Stimulated activated CD8-positive, alpha-beta memory T cell treated with anti-CD3 and anti-CD28 coated beads, Interleukin-12 subunit alpha, Interleukin-12 subunit beta, amount 100 ng/mL, for 4 hours (primary cell): ENCODE results near the gene SIRT7.

Experiments
- DNase-seq: peaks from one replicate; pipeline ENCODE4 v3.0.0-alpha.2; 2020; ENCODE audit warnings: low read depth

SIRT7 gene

DNA sequence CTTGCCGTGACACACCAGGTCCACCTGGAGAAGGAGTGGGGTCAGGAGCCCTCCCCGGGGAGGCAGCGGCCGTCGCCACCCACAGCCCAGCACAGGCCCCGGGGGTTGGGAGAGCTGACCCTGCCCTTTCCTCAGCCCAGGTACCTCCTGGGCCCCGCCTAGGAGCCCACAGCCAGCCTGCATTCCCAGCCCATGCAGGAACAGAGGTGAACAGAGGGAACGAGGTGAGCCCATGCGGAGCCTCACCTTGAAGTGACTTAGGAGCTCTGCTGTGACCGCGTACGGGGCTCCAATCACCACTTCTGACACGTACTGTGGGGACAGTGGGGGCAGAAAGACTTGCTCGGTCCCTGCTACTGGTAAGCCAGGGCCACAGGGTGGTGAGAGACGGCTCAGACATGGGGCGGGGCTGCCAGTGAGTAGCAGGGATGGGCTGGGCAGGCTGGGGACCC lies 12.5 kb downstream of the SIRT7 start:
- no peak for DNase-seq

DNA sequence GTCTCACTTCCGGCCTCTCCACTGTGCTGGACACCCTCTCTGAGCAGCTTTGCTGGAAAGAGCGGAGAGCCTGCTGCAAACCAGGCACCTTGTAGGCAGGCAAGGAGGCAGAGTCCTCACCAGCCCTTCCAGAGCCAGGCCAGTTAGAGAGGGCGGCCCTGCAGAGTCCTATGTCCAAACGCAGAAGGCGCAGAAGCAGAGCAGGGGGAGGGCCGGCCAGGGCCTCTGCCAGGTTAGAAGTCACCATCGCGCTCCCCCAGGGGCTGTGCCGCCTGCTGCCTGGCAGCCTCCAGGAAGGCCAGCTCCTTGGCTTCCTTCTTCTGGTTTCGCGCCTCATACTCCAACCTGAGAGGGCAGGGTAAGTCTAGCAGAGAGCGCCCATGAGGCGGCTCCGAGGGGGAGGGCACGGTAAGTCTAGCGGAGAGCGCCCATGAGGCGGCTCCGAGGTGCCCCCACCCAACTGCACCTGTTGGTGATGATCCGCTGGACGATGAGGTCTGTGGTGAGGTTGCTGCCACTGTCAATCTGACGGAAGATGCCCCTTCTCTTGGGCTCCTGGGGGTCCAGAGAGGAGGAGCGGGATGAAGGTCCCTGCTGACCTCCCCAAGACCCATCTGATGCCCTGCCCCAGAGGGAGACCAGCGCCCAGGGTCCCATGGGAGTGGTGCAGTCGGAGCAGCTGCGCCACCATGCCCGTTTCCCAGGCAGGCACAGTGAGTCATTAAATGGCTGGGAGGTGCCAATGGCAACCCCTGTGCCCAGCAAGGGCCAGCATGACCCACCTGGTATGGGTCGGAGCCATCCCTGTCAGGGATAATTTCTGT lies 13.2 kb downstream of the SIRT7 start:
- no peak for DNase-seq

DNA sequence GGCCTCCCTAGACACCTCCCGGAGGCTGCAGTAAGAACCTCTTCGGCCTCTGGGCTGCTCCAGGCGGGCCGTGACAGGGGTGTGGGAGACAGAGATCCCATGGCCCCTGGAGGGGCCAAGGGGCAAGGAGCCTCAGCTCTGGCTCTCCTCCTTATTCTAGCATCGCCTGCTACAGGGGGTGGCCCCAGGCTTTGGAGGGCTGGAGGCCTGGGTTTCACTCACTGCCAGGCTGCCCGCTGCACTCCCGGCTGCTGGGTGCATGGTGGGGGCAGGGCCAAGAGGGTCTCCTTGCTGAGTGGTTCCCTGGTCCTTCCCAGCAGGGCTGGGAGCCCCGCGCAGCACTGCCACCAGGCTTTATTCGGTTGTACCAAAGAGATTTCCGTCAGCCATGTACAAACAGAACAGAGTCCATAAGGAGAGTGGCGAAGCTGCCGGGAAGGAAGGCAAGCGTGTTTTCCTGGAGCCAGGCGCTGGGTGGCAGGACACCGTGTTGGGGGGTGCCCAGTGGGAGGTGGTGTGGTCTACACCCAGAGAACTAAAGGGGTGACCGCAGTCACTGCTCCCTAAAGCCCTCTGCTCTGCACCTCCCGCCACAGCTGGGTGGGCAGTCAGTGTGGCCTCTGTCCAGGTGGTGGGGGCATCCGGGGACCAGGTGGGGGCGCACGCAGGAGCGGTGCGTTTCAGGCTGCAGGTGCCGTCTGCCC lies 13.9 kb downstream of the SIRT7 start:
- DNase-seq = no peak

DNA sequence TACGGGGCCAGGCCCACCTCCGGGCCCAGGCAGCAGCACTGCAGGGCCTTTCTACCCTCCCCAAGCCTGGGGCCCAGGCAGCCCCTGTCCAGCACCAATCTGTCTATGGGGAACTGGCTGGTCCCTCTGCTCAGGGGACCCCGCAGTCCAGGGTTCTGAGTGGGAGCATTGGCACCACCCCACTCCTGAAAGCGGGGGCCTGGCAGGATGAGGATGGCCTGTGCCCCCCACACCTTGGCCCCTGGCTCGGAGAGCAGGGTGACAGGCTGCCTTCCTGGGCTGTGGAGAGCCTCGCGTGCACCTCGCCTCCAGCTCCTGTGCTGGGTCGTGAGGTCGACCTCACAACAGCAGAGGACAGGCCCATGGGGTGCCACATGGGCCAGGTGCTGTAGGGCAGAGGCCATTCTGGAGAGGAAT lies 14.6 kb downstream of the SIRT7 start:
- no peak for DNase-seq

DNA sequence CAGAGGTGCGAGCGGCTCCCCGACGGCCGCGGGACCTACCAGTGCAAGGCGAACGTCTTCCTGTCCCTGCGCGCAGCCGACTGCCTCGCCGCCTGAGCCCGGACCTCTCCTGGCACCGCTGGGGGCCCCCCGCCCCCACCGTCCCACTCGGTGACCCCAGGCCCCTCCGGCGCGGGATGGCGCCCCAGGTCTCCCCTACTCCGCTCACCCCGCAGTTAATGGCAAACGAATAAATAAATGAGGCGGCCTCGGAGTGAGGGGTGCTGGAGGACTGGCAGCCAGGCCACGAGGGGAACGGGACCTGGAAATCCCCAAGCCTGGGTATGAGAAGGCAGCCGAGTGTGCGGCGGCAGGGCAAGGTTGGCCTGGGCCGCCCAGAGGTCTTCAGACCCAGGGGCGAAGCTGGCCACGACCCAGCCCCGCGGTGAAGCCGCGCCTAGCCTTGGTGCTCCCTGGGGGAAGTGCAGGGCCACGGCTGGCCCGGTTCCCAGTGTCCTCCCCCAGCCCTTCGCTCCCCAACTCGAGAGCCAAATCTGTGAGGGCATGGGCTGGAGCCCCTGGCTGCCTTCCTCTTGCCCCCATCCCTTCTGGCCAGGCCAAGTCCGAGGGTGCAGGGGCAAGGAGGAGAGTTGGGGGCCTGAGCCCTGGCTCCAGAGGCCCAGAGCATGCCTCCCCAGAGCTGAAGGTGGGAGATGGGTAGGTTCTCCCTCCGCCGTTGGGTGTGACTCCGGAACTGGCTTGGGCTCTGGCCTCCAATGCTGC lies 15.1 kb downstream of the SIRT7 start:
- no peak for DNase-seq

DNA sequence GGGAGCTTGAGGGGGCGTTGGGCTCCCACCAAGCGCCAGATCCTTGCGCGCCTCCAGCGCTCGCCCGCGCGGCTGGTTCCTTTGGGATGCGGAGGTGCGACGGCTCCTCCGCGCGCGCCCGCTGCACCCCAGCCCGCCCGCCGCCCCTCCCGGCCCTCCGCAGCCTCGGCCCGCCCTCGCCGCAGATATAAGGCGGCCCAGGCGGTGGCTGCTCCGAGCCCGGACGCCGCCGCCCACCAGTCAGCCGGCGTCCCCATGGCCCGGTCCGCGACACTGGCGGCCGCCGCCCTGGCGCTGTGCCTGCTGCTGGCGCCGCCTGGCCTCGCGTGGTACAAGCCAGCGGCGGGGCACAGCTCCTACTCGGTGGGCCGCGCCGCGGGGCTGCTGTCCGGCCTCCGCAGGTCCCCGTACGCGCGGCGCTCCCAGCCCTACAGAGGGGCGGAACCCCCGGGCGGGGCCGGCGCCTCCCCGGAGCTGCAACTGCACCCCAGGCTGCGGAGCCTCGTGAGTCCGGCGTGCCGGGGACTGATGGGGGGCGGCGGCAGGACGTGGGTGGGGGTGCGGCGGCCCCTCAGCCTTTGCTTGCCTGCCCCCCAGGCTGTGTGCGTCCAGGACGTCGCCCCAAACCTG lies 15.8 kb downstream of the SIRT7 start, which contains the start of gene NPB:
Gene NPB (plus strand): TSS at position 216 of the 630 bp plus-strand sequence. CDS start 40 bp downstream, at position 256.
- DNase-seq = no peak

DNA sequence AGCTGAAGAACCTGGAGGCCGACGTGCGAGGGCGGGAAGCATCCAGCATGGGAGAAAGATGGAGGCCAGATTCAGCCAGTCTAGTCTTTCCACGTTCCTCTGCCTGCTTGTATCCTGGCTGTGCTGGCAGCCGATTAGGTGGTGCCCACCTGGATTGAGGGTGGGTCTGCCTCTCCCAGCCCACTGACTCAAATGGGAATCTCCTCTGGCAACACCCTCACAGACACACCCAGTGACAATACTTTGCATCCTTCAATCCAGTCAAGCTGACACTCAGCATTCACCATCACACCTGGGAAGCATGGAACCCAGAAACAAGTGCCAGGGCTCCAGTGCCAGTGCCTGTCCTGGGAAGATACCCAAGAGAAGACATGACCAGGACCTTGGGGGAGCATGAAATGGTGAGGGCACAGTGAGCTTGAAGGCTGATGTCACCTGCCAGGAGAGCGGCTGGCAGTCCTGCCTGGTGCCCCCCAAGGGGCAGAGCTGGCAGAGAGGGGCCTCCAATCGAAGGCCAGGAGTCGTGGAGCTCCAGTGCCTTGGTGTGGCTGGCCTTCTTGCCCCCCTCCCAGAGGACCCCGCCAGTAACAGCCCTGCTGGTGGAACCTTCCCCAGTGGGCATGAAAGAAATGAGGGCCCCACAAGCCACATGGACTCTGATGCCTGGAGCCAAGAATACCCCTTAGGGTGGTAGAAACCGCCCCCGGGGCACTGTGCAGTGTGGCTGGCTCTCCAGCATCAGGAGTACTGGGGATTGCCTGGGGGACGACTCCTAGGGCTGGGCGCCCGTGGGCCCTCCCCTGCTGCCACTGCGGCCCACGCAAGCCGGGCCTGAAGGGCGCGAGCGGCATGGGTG lies 16.6 kb downstream of the SIRT7 start:
- no peak for DNase-seq

DNA sequence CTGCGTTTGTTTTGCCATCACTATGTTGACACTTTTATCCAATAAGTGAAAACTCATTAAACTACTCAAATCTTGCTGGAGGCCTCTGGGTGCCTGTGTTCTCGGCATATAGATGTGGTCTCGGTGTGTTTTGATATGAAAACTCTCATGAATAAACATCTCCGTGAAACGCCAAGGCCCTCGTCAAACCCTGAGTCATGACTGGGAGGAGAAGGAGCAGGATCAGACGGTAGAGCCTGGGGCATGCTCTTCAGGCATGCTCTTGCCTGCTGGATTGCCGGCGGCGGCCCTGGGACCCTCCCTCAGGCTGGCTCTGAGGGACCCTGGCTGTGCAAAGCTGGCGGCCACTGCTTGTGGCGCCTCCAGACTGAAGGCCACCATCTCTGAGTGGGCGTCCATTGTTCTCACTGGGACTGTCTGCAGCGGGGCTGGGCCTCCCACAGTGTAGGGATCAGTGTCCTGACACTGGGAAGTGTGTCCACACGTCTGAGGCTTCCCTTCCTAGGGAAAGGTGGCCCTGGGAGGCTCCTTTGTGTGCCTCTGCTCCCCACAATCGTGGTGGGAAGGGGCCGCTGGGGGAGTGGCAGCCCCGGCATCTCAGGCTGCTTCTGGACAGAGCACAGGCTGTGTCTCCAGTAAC lies 17.7 kb downstream of the SIRT7 start:
- no peak for DNase-seq

DNA sequence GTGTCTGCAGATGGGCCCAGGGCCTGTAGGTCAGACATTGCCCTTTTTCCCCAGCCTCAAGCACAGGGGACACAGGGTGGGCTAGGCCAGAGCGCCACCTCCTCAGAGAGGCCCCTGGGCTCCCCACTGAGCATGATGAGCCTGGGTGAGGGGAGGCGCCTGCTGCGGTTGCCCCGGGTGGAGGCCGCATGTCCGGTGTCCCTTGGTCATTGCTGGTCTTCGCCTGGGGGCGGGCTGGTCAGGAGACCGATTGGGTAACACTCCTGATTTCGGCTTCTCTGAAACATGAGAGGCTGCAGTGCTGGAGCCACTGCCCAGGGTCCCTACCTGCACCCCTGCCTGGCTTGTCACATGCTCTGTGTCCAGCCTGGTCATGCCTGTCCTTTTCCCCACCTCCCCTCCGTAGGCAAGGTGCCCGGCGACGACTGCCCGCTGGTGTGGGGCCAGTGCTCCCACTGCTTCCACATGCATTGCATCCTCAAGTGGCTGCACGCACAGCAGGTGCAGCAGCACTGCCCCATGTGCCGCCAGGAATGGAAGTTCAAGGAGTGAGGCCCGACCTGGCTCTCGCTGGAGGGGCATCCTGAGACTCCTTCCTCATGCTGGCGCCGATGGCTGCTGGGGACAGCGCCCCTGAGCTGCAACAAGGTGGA lies 18.3 kb downstream of the SIRT7 start:
- no peak for DNase-seq

DNA sequence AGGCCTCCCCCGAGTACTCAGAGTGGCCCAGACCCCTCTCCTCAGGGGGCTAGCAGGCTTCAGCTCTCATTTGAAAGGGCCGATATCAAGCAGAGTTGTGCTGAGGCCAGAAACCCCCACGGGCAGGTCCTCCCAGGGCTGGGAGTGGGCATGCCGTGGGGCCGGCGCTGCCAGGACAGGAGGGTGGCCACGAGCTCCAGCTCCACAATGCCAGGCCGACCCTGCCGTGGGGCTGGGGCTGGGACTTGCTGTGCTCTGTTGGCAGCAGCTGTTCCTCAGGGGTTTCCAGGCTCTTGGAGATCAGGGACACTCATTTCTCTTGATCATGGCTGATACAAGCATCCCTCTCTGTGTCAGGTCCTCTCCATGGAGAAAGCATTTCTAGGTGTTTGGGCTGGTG lies 19.1 kb downstream of the SIRT7 start:
- DNase-seq = no peak

DNA sequence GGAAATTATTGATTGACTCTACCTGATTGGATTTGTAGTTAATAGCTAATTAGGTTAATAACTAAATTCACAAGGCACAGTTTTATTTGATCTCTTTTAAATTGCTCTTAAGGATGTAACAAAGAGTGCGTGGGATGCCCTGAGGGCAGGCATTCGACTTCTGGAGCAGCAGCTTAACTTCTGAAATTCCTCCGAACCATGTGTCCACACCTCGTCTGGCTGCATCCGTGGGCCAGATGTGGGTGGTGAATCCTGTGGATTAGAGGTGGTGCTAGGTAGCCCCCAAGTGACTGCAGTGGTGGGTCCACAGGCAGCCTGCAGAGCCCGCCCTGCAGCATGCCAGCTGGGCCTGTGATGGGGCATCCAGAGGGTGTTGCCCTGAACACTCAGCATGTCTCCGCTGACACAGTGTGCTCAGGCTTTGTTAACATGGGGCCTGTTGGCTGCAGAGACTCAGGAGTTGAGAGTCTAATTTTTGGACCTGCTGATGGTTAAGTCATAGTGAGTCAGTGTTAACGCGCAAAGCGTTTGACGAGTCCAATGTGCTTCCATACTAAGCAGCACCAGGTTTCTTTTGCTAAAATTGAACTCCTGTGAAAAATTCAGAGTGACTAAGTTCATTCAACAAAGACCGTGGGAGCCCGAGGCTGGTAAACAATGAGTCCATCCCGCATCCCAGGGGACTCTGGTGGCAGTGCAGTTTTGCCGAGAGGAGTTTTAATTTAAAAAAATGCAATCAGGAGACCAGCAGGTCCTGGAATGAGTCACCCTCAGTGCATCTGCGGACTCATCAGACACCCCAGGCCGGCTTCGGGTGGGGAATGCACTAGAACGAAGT lies 19.7 kb downstream of the SIRT7 start:
- no peak for DNase-seq

DNA sequence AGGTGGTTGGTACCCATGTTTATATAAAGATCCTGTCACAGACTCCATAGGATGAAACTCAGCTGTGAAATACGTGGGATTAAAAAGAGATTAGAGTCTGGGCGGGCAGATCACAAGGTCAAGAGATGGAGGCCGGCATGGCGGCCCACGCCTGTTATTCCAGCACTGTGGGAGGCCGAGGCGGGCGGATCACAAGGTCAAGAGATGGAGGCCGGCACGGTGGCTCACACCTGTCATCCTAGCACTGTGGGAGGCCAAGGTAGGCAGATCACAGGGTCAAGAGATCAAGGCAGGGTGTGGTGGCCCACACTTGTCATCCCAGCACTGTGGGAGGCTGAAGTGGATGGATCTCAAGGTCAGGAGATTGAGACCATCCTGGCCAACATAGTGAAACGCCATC lies 22.6 kb downstream of the SIRT7 start:
- DNase-seq = no peak

DNA sequence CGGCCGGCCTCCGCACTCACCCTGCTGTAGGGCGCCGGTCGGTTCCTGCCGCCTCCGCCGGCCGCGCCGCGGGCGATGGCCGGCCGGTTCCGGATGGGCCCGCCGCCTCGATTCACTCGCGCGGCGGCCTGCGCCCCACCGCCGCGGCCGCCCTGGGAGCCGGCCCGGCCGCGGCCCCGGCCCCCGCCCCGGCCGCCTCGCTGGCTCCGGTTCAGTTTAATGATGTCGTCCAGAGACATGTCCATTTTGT lies 26.7 kb downstream of the SIRT7 start:
- DNase-seq = no peak

DNA sequence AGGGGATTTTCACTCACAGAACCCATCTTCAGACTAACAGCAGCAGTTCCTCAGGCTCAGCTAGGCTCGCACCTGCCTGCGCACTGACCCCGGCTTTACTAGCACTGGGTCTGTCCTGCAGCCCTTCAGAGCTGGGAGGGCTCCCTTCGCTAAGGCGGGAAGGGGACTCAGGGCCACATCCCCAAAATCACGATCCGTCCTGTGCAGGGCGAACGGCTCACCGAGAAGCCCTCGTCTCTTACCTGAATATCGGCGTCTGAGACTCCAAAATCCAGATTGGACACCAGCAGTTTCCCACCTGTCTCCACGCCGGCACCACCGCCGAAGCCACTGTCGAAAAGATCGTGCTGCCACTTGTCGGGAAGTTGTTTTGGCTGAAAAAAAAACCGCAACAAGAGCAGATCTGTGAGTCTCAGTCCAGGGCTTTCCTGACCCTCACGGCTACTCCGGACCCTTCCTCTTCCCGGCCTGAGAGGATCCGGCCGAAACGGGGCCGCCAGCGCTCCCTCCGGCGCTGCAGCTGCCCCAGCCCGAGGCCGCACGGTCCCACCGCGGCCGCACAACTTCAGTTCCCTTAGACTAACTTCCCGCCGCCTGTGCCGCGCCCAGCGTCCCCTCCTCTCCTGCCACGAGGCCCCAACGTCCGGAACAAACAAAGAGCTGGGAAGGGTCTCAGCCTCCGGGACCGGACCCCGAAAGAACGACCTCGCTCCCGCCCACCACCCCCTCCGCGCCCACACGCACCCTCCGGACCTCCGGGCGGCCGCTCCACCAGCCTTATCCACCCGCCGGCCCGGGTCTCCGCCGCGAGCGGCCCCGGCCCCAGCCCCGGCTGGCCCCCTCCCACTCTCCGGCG lies 27.3 kb downstream of the SIRT7 start:
- DNase-seq = no peak

DNA sequence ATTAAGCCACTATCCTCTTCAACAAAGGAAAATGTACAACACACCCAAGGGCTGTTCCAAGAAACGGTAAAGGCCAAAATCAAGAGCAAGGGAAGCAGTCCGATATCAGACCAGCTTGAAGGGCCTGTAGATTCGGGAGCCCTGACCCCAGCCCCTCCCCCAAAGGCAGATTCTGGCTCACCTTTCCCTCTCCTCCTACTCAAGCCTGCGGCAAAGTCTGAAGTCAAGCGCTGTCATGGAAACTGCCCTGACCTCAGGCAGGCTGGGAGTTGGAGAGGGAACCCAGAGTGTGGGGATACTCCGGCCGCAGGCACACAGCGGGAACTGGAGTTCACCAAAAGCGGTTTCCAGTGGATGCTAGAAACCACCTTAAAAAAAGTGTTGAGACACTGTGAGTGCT lies 28.4 kb downstream of the SIRT7 start:
- DNase-seq = no peak

DNA sequence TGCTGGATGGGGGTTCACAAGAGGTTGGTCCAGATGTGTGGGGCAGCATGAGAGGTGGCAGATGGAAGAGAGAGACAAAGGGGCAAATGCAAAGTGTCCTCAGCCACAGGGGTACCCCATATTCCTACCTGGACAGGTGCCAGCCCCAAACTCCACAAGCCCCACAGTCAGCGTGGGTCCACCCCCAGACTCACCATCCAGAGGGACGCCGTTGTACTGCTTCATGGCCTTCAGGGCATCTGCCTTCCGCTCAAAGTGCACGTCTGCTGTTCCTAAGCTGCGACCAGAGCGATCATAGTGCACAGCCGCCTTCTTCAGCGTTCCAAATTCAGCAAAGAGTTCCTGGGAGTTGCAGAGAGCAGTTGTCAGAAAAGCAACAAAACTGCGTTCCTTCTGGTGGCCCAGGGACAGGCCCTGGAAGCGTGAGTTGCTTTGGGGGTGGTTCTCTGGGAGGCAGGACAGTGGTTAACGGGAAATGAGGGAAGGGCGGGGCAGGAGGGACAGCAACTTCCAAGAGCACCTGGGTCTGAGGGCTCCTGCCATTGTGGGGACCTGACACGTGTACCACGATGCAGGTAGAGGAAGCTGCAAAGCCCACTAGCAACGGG lies 28.9 kb downstream of the SIRT7 start:
- no peak for DNase-seq

DNA sequence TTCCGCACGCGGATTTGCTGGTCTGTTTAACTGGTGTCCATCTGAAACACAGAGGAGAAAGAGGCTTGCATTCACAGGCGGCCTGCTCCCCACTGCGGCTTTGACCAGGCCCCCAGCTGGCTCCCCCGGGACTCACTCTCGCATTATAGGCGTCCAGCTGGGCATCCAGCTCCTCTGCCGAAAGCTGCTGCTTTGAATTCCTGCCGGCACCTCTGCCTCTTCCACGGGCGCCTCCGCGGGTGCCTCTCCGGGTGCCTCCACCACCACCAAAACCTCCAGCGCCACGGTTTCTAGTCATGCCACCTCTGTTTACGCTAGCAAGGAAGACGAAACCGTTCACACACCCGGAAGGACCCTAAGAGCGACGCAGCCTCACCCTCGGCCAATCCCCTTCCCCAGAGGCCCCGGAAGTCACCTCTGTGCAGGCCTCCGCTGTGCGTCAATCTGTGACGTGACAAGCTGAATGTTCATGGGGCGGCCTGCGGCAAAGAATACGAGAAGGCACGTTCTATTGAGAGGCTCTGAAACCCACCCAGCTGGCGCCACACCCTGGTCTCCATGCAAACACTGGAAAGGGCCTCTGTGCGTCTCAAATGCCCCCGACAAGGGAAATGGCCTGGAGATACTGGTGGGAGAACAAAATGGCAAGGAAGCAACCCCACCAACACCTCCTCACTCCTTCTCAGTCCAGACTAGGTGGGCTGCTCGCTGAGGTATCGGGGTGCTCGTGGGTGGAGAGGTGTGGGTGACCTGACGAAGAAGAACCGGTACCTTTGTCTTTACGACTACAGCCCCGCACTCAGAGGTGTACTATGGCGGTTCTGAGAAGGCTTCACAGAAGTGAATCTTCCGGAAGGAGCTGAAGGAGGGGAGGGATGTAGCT lies 29.6 kb downstream of the SIRT7 start:
- no peak for DNase-seq
